B cell (primary cell): Measurements from ENCODE around the gene RPL19. TPM values are rescaled to one million over a fixed set of nuclear protein-coding genes. Genes with fewer than 3 reads are reported as not detected.
A peak's percentile ranks its signal among the peaks of the same experiment; 100 is the strongest.

Source experiments
- ATAC-seq: fragments of 200-7000 bp; cut with Tn5 transposase; one replicate; pipeline ENCODE4 v1.10.0; 2021; ENCODE audit warnings: low read depth, mild to moderate bottlenecking, moderate number of reproducible peaks, moderate library complexity
- CTCF ChIA-PET: fragments of 350-600 bp; sonication (Branson Sonifier 250); formaldehyde crosslinking; loops from one replicate; lab custom pipeline; 2021; ENCODE audit warnings: antibody characterized with exemption, inconsistent platforms; lab: Charles Lee
- POLR2A ChIA-PET: fragments of 350-600 bp; sonication (Branson Sonifier 250); formaldehyde crosslinking; loops from one replicate; lab custom pipeline; 2021; ENCODE audit warnings: antibody characterized with exemption; lab: Charles Lee
- DNase-seq: peaks from one replicate; pipeline ENCODE4 v3.0.0; 2013
- H2AFZ ChIP-seq: 2 replicates; pipeline ENCODE4 v1.6.1; 2012; ENCODE audit warnings: mild to moderate bottlenecking, low read depth, low read length; ENCODE audit not compliant: insufficient read depth, poor library complexity, severe bottlenecking
- H3K27ac ChIP-seq, 2 donors: 1 replicate in 1 of 2; 2 replicates in 1 of 2; pipeline ENCODE4 v1.5.1; 2012 to 2013; ENCODE audit warnings: low read length in 2 of 2, mild to moderate bottlenecking in 2 of 2, moderate library complexity in 1 of 2
- H3K27me3 ChIP-seq, 4 experiments: fragments of 200-600 bp in 1 of 4; sonication (generic) in 1 of 4; replicated peaks in 1 of 4; 1 replicate in 2 of 4; 2 replicates in 2 of 4; pipeline versions ENCODE4 v1.6.1 to v1.7.0; 2013 to 2016; ENCODE audit warnings: low read length in 3 of 4, mild to moderate bottlenecking in 2 of 4, mixed read lengths in 1 of 4, moderate library complexity in 1 of 4; ENCODE audit not compliant: insufficient read depth in 4 of 4, control insufficient read depth in 3 of 4; ENCODE audit errors: control extremely low read depth in 1 of 4
- H3K36me3 ChIP-seq, 2 experiments: replicated peaks in 1 of 2; 1 replicate in 1 of 2; 2 replicates in 1 of 2; pipeline versions ENCODE4 v1.6.1 to v1.7.1; 2013; ENCODE audit warnings: low read length in 1 of 2; ENCODE audit not compliant: insufficient read depth in 2 of 2, control insufficient read depth in 1 of 2; ENCODE audit errors: control extremely low read depth in 1 of 2, extremely low read depth in 1 of 2
- H3K4me1 ChIP-seq, 2 donors: fragments of 200-600 bp in 1 of 2; sonication (generic) in 1 of 2; 1 replicate in 1 of 2; 2 replicates in 1 of 2; pipeline versions ENCODE4 v1.5.1 to v1.6.1; 2013 to 2017; ENCODE audit warnings: low read length in 2 of 2; ENCODE audit not compliant: control insufficient read depth in 2 of 2, insufficient read depth in 2 of 2
- H3K4me2 ChIP-seq: replicated peaks from 2 replicates; pipeline ENCODE3; 2012; ENCODE audit warnings: mild to moderate bottlenecking, low read depth, low read length; ENCODE audit not compliant: poor library complexity, severe bottlenecking
- H3K4me3 ChIP-seq, 5 experiments: fragments of 200-600 bp in 1 of 5; sonication (generic) in 1 of 5; 1 replicate in 3 of 5; 2 replicates in 2 of 5; pipeline versions ENCODE4 v1.5.1 to v1.7.0; 2011 to 2016; ENCODE audit warnings: low read length in 4 of 5, mild to moderate bottlenecking in 4 of 5, low read depth in 2 of 5, control low read depth in 1 of 5, moderate library complexity in 1 of 5; ENCODE audit not compliant: insufficient read depth in 1 of 5; ENCODE audit errors: control extremely low read depth in 1 of 5, extremely low read depth in 1 of 5
- H3K79me2 ChIP-seq: fragments of 200-600 bp; sonication (generic); one replicate; pipeline ENCODE4 v1.6.0; 2016; ENCODE audit warnings: low read length; ENCODE audit not compliant: control insufficient read depth, insufficient read depth
- H3K9ac ChIP-seq: fragments of 200-600 bp; sonication (generic); 2 replicates; pipeline ENCODE4 v1.6.1; 2017; ENCODE audit warnings: mild to moderate bottlenecking, low read length, moderate library complexity
- H3K9me3 ChIP-seq, 3 donors: one replicate each; pipeline versions ENCODE4 v1.6.1 to v1.7.1; 2013; ENCODE audit warnings: low read length in 2 of 3; ENCODE audit not compliant: control insufficient read depth in 2 of 3, insufficient read depth in 1 of 3; ENCODE audit errors: control extremely low read depth in 1 of 3
- H4K20me1 ChIP-seq: 2 replicates; pipeline ENCODE4 v1.6.0; 2012; ENCODE audit warnings: mild to moderate bottlenecking, low read length; ENCODE audit not compliant: insufficient read depth, control insufficient read depth, poor library complexity, severe bottlenecking
- H3K27ac Mint-ChIP-seq: one replicate; pipeline ENCODE4 v1.8.0; 2021; ENCODE audit warnings: mixed read lengths
- H3K27me3 Mint-ChIP-seq: one replicate; pipeline ENCODE4 v1.8.0; 2021; ENCODE audit warnings: mixed read lengths
- H3K4me1 Mint-ChIP-seq: one replicate; pipeline ENCODE4 v1.8.0; 2021; ENCODE audit warnings: mixed read lengths
- H3K4me3 Mint-ChIP-seq: one replicate; pipeline ENCODE4 v1.8.0; 2021; ENCODE audit warnings: mixed read lengths
- H3K9me3 Mint-ChIP-seq: one replicate; pipeline ENCODE4 v1.8.0; 2022; ENCODE audit warnings: mixed read lengths; ENCODE audit not compliant: insufficient read depth
- CTCF ChIP-seq: fragments of 200-600 bp; IDR thresholded peaks from one replicate; pipeline ENCODE4 v1.8.0; 2022; ENCODE audit warnings: antibody characterized with exemption, mild to moderate bottlenecking
- EZH2 ChIP-seq: IDR thresholded peaks from 2 replicates; pipeline ENCODE4 v1.6.1; 2012; ENCODE audit warnings: borderline replicate concordance, low read depth, mild to moderate bottlenecking, moderate library complexity, low read length; ENCODE audit not compliant: insufficient read depth, poor library complexity, severe bottlenecking
- WGBS: methylation state at CpG from one replicate; pipeline ENCODE4 v1.1.5; 2013; ENCODE audit warnings: missing lambda C conversion rate; ENCODE audit not compliant: insufficient coverage; 5-methylcytosine and 5-hydroxymethylcytosine counted together
- intact Hi-C: fragments of 100-400 bp; cut with micrococcal nuclease; formaldehyde crosslinking; loops from one replicate; pipeline ENCODE4 v1.10.0; 2022
- polyA plus RNA-seq: library from polyadenylated mRNA; depleted of rRNA; stranded (reverse); fragments of >200 nt; gene quantifications from 2 replicates; pipeline ENCODE4 v1.2.3, GENCODE V29; 2012
- total RNA-seq, 2 donors: library from RNA; stranded (reverse); fragments of 120-200 nt in 1 of 2; gene quantifications; 1 replicate in 1 of 2; 2 replicates in 1 of 2; pipeline versions ENCODE4 v1.2.3 to v1.2.4, GENCODE V29; 2013 to 2022

RPL19 gene
- total and polyA plus RNA-seq, 2 donors (not counting 1 experiment from before 2014, with no cell fraction given), result 3,041 to 3,233 TPM

- intact Hi-C loops, result no loop called here
- no peak overlapping the region for H3K4me3 ChIP-seq
- DNase-seq, result no peak
- no peak overlapping the region for H3K27ac ChIP-seq
- H3K9me3 ChIP-seq, result no peaks in the 10 kb centered on the region
- H3K27me3 ChIP-seq, result no peaks in the 10 kb centered on the region
- Mint-ChIP-seq H3K4me3 (no peak overlapping the region), H3K4me1 (peaks cover 18% of the 10 kb centered on the region), H3K27ac (no peak overlapping the region), H3K9me3 (no peaks in the 10 kb centered on the region), H3K27me3 (no peaks in the 10 kb centered on the region)
- WGBS, result 100% methylated on average over 5 of the region's 10 CpGs
- H3K79me2 ChIP-seq, result no peaks in the 10 kb centered on the region
- no peak for ATAC-seq
- H2AFZ ChIP-seq, result no peak overlapping the region
- no peaks in the 10 kb centered on the region for H3K36me3 ChIP-seq
- TF ChIP-seq EZH2 (no peak), CTCF (no peak)
- H4K20me1 ChIP-seq, result peaks cover 7% of the 10 kb centered on the region
- H3K4me1 ChIP-seq, result peaks cover 16 to 27% of the 10 kb centered on the region in 2 donors
- H3K4me2 ChIP-seq, result no peak overlapping the region
- ChIA-PET CTCF (no interaction called here), POLR2A (interaction anchor here (0.7 kb wide), 1 partner anchor 178 kb away, joined by 3 read pairs; no protein-coding TSS in a partner anchor)
- H3K9ac ChIP-seq, result no peak overlapping the region
Measured at GRCh38 chr17:39193346-39193745, 6.7 kb upstream of the RPL19 start.

GRCh38 chr17:39194089-39194984 is 5.7 kb upstream of the RPL19 start:
- 90% methylated on average over 14 of the region's 20 CpGs for WGBS
- Histone ChIP-seq H3K4me2 (no peak overlapping the region), H2AFZ (no peak overlapping the region), H3K4me1 (peaks cover 22 to 37% of the 10 kb centered on the region in 2 donors), H3K79me2 (no peaks in the 10 kb centered on the region), H3K36me3 (no peaks in the 10 kb centered on the region), H3K9ac (no peak overlapping the region), H3K9me3 (no peaks in the 10 kb centered on the region), H3K27me3 (no peaks in the 10 kb centered on the region), H3K27ac (no peak overlapping the region), H4K20me1 (peaks cover 7% of the 10 kb centered on the region), H3K4me3 (no peak overlapping the region)
- TF ChIP-seq EZH2 (no peak), CTCF (no peak)
- ChIA-PET POLR2A (interaction anchor here (1.1 kb wide), 1 partner anchor 12 kb away, joined by 3 read pairs; no protein-coding TSS in a partner anchor), CTCF (interaction anchor here (1.0 kb wide), 1 partner anchor 50 kb away, joined by 3 read pairs; no protein-coding TSS in a partner anchor)
- Mint-ChIP-seq H3K27ac (no peak overlapping the region), H3K4me3 (peak overlapping the region; percentile 13), H3K27me3 (no peaks in the 10 kb centered on the region), H3K9me3 (no peaks in the 10 kb centered on the region), H3K4me1 (peaks cover 26% of the 10 kb centered on the region)
- ATAC-seq (no peak), DNase-seq (no peak)
- intact Hi-C loops, result no loop called here
